Renal cortical epithelial cell (primary cell): ENCODE data around the gene IRAK1. TPM values are rescaled to one million over a fixed set of nuclear protein-coding genes. Genes with fewer than 3 reads are reported as not detected.

Experiments
- DNase-seq: peaks from one replicate; pipeline ENCODE4 v3.0.0-alpha.2; 2011; ENCODE audit warnings: low read depth
- total RNA-seq: library from RNA; depleted of rRNA; stranded (reverse); fragments of >200 nt; gene quantifications from 2 replicates; pipeline ENCODE4 v1.2.3, GENCODE V29; 2014

Gene IRAK1
- total RNA-seq, 1 donor from 2014 or later = 79.4 TPM

DNA sequence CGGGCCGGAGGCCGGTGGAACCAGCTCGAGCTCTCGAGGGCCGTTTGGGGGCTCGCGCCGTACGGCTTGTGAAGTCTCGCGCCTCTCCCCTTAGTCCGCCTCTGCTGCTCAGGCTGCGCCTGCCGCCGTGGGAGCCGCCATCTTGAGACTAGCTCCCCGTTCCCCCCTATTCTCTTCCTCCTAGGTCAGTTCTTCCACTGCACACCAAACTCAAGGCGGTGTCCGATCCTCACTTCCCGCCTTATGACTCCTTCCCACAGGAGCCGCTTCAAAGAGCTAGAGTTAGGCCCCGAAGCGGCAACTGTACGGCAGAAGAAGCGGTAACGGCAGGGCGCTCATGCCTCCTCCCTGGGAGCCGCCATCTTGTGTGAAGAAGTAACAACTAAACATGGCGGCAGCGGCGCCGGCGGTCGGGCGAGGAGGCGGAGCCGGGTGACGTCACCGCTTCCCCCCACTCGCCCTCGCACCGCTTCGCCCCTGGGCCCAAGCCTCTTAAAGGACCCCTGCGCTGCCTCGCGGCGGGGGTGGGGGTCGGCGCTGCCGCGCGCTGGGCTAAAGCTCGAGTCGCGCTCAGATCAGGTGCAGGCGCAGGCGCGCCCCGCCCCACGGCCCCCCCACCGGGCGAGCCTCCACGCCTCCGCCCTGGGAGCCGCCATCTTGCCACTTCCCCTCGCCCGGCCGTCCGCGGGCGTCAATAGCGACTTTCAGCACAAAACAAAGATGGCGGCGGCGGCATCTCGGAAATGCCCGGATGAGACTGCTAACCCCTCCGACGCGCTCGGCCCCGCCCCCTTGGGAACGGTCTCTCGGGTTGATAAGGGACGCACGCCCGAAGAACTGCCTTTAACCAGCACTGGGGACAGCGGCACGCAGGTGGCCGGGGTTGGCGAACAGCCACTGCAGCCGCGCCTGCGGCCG is 48.0 kb downstream of the IRAK1 start, which contains the start of gene HCFC1:
TSS of gene HCFC1 (minus strand) at position 369 of the 918 bp plus-strand sequence. CDS start 978 bp downstream, outside the sequence.
- peak; percentile 55 for DNase-seq

DNA sequence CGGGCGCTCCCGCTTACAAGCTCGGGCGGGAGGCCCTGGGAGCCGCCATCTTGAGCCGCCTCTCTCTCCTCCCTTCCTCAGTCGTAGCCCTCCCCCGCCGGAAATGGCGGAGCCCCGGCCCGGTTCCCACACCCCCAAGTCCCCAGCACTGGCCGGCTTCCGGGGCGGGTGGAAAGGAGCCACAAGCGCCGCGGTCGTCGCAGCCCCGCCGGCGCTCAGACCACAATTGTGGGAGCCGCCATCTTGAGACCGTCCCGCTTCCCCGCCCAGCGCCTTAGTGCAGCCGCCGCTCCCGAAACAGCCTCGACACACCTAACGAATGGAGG is 48.6 kb downstream of the IRAK1 start:
- peak; percentile 58 for DNase-seq

DNA sequence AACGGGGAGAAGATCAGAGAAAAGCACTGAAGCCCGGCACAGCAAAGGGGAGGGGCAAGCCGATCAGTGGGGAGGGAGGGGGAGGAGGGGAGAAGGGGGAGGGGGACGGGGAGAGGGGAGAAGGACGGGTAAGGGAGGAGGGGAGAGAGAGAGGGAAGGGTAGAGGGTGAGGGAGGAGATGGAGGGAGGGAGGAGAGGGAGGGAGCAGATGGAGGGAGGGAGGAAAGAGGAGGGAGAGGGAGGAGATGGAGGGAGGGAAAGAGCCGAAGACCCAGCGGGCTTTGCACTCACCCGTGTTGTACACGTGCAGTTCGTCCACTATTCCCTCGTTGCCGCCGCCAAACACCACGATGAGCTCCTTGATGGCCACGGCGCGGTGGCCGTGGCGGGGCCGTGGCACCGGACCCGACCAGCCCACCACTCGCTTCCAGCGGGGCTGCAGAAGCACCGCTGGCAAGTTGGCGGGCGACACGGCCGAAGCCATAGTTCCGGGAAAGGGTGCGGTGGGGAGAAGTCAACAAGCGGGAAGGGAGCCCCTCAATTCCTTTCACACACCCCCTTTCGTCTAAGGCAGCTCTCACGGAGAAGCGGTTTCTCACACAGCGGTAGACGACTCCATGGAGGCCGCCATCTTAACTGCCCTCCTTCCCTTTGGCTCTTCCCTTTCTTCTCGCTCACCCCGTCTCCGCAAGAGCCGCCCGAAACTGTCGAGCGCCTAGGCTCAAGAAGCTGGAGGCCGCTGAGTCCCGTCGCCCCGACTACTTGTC is 49.2 kb downstream of the IRAK1 start:
- peak; percentile 30 for DNase-seq

DNA sequence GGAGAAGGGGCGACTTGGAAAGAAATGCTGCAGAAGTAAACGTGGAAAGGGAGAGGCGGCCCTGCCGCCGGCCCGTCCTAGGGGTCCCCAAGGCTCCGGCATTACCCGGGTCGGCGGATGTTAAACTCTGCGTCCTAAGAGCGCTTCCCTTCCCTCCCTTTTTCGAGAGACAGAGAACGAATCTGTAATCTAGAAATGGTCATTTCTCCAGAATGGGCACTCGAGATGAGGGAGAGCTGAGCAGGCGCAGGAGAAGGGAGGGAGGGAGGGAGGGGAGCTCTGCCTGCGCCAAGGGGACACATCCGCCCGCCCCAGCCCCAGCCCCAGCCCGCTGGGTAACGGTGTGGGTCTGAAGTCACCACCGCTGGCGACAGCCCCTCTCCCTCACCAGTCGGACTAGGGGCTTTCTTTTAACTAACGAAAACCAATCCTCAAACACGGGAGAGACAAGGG is 49.8 kb downstream of the IRAK1 start:
- DNase-seq = no peak

DNA sequence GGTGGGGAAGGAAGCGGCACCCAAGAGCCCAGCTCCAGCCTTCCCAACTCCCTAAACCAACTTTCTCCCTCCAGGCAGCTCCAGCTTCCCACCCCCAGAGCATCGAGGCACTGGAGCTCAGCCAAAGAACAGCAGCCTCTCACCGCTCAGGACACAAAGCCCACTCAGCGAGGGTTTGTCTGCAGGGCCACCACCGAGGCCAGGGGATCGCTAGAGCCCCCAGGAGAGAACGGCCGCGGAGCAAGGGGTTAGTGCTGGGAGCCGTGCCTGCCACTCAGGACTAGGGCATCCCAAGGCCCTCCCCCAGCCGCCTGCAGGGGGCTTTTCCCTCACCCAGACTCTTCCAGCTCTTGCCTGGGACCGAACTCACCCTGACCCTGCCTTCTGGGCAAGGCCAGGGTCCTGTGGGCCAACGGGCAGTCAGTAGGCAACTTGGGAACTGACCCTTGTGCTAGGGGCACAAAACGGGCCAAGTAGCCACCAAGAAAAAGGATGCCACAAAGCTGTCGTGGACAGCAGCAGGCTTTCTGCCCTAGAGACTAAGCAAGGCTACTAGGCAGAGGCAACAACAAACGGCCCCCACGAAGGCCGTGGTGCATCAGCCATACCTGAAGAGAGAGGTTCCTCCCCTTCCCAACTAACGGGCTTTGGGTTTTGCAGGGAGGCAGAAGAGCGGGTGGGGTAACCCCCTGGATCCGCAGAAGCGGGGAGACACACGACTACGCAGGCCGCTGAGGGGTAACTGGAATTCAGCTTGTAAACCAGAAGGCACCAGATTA is 50.4 kb downstream of the IRAK1 start:
- no peak for DNase-seq

DNA sequence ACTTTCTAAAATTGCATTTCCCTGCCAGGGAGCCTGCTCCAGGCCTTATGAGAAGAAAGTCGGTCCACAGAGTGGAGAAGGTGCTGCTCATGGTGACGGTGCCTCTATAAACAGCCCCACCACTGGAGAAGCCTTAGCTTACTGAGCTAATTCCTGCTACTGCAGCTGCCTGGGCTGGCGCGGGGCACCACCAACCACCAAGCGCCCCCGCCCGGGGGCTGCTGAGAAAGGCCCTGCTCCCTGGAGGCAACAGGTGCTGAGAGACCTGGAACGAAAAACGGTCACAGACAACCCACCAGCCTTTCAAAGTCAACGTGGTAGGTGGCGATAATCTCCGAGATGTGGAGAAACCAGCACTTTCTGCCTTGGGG is 51.0 kb downstream of the IRAK1 start:
- no peak for DNase-seq

DNA sequence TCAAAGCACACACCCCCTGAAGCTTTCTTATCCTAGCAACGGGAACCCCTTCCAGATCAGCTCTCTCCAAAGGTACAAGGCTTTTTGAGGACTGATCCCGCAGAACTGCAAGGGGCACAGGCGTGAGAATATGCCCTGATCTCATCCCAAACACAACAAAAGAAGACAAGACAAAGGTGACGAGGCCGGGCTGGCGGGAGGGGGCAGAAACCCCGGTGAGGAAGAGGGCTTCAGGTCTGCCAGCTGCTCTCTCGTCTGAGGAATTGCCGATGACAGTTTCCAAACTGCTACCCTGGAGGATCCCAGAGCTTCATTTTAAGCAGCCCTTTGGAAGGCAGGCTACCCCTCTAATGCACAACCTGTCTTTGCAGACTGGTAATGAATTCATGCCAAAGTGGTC is 51.4 kb downstream of the IRAK1 start:
- no peak for DNase-seq

DNA sequence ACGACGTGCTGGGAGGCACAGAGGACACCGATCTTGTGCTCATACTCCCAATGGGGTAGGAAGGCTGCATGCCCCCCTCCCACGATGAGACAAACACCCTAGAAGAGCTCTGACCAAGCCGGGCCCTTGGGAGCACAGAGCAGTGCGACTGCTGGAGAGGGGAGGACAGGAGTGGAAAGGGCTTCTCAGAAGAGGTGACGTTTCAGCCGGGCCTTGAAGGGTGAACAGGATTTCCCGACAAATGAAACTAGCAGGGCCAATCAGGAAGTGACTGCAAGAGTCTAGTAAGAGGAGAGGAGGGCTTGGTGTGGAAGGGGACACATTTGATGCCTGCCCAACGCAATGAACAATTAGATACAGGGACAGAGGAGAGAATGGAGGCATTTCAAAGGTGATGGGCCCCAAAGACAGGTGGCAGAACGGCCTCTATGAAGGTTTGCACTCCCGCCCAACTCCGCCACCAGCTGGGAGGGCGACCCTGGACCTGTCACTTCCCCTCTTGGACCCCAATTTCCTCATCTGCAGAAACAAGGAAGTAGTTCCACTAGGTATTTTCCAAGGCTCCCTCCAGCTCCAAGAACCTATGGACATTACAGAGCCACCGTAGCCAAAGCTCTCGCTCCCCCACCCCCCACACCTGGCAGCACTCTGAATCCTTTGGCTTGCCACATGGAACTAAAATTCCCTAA is 52.0 kb downstream of the IRAK1 start:
- DNase-seq = no peak

DNA sequence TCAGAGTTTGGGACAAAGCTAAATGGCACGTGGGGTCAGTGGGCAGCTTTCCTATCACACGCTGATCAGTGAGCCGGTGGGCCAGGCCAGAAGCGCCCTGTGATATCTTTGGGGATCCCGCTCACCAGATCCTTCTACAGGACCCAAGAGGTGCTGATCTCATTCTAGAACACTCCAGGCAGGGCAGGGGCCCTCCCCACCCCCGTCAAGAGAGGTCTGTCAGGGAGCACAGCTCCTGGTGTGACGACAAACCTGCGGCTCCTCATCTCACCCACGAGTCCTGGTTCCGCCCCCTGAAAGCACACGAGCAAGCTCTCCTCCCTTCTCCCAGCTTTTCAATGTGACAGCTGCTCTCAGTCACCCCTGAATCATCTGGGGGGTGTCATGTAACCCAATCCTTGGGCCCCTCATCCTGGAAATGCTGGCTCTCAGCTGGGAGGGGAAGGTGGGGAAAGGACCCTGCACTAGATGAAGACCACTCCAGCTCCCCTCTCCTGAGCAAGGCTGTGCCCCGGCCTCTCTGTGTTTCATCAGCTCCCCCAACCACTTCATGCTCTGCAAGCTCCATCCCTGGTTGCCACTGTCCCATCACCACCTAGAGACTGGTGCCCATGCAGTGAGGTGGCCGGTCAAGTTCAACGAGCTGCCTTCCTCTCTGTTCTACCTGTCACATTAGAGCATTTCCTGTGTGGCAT is 52.7 kb downstream of the IRAK1 start:
- DNase-seq = no peak

DNA sequence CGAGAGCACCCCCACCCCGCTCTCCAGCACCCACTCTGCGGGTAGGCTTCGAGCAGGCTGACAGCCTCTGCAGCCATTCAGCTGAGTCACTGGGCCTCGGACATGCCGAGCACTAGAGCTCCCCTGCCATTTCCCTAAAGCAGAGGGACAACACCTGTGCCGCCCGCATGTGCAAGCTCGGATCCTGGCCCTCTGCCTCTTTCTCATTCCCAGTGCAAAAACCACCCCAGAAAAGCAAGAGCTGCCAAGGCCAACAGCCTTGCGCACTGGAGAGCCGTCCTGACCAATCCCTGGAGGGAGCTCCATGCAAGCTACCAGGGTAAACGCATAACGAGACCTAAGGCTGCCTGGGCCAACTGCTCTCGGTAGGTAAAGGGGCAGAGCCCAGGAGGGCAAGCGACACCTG is 53.4 kb downstream of the IRAK1 start:
- no peak for DNase-seq

DNA sequence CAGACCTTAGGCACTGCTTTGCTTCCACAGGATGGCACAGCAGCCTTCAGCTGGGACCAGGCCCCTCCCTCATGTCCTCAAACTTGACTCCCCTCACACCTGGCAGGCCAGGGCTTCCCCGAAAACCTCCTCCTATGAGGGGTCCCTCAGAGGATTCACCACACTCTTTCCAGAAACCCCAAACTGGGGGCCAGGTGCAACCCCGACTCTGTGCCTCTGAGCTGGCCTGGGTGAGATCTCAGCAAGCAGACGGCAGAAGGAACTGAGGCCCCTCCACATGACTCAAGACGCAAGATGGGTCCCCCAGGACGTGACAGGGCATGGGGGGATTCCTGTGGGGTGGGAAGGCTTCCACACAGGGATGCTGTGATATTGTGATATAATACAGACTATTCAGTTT is 54.3 kb downstream of the IRAK1 start:
- DNase-seq = no peak

DNA sequence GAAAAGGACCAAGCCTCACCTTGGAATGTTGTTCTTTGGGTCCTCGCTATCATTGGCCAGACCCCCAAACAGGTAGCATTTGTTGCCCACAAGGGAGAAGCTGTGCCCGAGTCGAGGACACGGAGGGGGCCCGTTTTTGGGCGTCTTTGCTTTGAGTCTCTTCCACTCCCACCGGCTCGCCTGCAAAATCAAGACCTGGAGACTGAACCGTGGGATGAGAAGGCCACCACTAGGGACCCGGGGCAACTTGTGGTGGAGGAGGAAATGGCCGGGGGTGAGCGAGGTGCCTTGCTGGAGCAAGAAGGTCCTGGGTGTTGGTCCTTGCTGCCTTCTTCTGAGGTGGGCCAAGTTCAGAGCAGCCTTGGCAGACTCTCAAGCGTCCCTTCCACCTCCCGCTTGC is 55.6 kb downstream of the IRAK1 start:
- DNase-seq = no peak

DNA sequence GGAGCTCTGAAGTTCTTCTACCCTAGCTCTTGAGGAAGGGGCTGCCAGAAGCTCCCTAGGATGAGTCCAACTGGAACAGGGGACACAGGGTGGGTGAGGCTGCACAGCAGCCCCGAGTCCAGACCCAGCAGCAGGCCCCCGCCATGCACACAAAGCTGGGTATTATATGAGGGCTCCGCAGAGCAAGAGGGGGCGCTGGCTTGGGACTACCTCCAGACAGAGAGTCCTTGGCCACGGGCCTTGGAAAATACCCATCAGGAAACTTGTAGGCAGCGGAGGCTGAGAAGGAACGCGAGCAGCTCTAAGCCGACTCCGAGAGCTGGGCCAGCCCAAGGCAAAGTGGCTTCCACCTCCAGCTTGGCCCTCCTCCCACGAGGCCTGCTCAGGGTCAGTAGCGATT is 56.2 kb downstream of the IRAK1 start:
- DNase-seq = no peak

DNA sequence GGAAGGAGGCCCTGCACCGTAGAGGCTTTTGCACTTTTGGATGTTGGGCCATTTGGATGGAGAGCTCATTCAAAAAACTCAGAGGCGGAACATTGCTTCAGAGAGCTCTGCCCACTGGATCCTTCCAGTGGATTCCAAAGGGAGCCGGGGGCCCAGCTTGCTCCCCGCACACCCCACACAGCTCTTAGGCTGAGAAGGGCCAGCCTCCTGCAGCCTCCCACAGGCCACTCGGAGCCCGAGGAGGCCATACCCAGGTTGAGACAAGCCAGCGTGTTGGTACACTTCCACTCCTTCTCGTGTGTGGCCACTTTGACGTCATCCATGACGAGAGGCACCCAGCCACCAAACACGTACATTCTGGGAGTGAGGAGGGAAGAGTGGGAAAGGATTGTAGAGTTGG is 58.4 kb downstream of the IRAK1 start:
- DNase-seq = no peak

DNA sequence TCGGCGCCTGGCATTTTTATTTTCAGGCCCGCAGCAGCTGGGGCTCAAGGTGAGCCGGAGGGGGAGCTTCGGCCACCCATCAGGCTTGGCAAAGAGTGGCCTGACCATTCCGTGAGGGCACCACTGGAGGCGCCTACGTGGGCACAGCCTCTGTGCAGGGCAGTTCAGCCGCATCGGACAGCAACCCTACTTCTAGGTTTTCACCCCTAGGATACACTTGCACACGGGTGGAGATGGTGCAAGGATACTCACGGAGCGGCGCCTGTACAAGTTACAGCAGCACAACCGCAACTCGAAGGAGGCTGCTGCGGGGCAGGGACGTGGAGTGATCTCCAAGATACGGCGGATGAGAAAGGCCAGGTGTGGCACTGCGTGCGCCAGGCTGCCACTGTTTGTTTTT is 58.9 kb downstream of the IRAK1 start:
- DNase-seq = no peak

Other genes with a start within 250 kb of the IRAK1 start
- gene SRPK3, start 238.9 kb downstream of the IRAK1 start, total RNA-seq = 0.17 and 0.25 TPM in 2 replicates
- gene IDH3G, start 225.5 kb downstream of the IRAK1 start, total RNA-seq = 71.7 and 80.9 TPM in 2 replicates
- 59.6 and 140 TPM in 2 replicates for gene SSR4, start 225.2 kb downstream of the IRAK1 start, total RNA-seq
- under 0.01 and 0.30 TPM in 2 replicates for gene PDZD4, start 189.4 kb downstream of the IRAK1 start, total RNA-seq
- gene L1CAM, start 133.7 kb downstream of the IRAK1 start, total RNA-seq = 88.0 and 623 TPM in 2 replicates
- gene AVPR2, start 115.2 kb downstream of the IRAK1 start, total RNA-seq = 0.70 and 1.0 TPM in 2 replicates
- 11.8 and 19.3 TPM in 2 replicates for gene ARHGAP4, start 93.6 kb downstream of the IRAK1 start, total RNA-seq
- gene NAA10, start 84.9 kb downstream of the IRAK1 start, total RNA-seq = 51.8 and 52.8 TPM in 2 replicates
- gene RENBP, start 75.3 kb downstream of the IRAK1 start, total RNA-seq = 1.9 and 3.6 TPM in 2 replicates
- gene HCFC1, start 48.1 kb downstream of the IRAK1 start, total RNA-seq = 11.6 and 34.7 TPM in 2 replicates
- gene TMEM187, start 47.1 kb downstream of the IRAK1 start, total RNA-seq = 5.4 and 8.3 TPM in 2 replicates
- 16.7 and 32.1 TPM in 2 replicates for gene MECP2, start 77.8 kb upstream of the IRAK1 start, total RNA-seq
- gene OPN1LW, start 124.3 kb upstream of the IRAK1 start, total RNA-seq = not detected in 2 replicates
- not detected in 2 replicates for gene OPN1MW, start 162.7 kb upstream of the IRAK1 start, total RNA-seq
- gene OPN1MW2, start 199.9 kb upstream of the IRAK1 start, total RNA-seq = not detected in 2 replicates
- gene OPN1MW3, start 237.7 kb upstream of the IRAK1 start, total RNA-seq = not detected in 2 replicates